AG08396 (cell line): ENCODE results near the gene CIBAR2.

Source experiments
- DNase-seq: peaks from one replicate; pipeline ENCODE4 v3.0.0; 2012; ENCODE audit warnings: low spot score, mixed read lengths

Gene CIBAR2

DNA sequence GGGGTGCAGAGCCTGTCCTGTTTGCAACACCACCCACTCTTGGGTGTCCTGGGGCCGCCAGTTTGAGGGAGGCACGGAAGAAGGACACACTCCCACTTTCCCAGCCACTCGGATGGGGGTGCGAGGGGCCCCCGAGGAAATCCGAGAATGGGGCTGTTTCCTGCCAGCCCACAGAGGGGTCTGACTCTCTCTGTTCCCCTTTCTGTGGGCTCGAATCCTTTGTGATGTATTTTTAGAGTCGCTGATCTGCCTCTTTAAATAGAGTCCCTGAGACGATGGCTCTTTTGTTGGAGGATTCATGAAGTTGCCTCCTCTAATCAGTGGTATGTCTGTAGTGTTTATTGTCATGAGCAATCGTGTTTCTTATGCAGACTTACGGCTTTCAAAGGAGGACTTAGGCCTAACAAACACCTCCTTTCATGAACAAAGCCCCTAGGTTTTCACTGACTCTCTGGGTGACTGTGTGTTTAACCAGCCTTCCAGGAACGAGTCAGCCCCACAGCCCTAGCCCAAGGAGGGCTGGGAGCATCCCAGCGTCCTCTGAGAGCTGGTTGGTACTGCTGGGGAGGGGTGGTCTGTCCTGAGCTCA lies 29.1 kb downstream of the CIBAR2 start:
- no peak for DNase-seq

DNA sequence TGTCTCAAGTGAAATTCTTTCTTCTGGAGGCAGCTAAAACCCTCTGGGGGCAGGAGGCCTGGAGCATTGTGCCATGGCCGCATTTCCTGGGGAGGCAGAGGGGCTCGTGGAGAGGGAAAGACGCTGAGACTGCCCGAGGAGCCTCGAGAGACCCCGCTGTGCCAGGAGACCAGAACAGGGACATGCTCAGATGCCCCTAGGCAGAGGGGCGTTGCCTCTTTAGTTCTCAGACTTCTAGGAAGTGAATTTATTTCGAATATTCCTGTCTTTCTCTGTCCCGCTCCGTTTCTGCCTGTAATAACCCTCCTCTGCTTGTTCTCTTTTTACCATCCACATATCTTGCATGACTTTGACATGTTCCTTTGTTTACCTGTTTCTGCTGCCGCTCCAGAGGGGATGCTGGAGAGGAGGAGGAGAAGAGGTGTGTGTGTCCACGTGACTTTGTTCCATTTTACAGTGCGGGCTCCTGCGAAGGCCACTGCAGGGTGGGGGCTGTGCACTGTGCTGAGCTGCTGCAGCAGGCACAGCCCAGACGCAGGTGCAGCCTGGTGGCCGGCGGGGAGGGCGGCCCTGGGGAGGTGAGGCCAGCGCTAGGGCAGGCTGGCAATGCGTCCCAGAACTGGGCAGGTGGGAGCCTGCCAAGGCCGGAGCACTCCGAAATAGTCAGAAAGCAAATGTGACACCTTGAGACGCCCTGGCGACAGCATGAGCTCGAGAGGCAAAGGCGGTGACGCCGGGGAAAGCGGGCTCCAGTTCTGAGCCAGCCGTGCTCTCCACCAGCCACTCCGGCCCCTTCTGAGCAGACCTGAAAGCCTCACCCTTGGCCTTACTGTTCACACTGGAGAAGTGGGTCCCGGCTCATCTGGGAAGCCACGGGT lies 29.9 kb downstream of the CIBAR2 start:
- no peak for DNase-seq

DNA sequence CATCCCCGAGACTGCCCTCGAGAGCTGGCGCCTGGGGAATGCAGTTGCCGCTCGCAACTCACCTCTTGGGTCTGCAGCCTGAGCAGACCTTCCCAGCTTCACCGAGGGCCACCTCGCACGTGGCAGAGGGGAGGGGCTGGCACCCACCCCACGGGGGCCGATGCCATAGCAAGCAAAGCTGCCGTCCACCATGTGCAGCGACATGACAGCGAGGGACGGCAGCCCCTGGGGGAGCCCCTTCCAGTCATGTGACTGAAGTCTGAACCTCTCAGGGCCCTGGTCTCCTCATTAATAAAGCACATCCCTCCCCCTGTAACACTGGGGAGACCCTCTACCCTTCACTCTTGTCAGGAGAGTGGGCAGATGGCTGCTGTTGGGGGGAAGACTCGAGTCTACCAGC lies 30.5 kb downstream of the CIBAR2 start:
- DNase-seq: no peak

DNA sequence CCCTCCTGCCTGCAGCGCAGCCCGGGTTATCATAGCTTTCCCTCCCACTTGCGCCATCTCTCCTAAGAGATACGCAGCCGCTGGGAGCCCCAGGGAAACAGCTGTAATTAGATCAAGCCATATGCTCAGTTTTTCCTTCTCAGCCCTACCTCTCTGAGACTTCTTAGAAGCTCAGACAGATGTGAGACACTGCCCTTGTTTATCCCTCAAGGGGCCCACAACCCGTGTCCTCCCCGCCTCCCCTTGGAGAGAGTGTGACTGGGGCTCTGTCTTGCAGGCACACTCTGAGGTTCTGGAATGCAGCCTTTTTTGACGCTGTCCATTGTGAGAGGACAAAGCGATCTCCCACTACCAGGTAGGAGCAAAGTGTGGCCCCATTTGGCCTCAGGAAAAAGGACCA lies 31.2 kb downstream of the CIBAR2 start:
- no peak for DNase-seq

DNA sequence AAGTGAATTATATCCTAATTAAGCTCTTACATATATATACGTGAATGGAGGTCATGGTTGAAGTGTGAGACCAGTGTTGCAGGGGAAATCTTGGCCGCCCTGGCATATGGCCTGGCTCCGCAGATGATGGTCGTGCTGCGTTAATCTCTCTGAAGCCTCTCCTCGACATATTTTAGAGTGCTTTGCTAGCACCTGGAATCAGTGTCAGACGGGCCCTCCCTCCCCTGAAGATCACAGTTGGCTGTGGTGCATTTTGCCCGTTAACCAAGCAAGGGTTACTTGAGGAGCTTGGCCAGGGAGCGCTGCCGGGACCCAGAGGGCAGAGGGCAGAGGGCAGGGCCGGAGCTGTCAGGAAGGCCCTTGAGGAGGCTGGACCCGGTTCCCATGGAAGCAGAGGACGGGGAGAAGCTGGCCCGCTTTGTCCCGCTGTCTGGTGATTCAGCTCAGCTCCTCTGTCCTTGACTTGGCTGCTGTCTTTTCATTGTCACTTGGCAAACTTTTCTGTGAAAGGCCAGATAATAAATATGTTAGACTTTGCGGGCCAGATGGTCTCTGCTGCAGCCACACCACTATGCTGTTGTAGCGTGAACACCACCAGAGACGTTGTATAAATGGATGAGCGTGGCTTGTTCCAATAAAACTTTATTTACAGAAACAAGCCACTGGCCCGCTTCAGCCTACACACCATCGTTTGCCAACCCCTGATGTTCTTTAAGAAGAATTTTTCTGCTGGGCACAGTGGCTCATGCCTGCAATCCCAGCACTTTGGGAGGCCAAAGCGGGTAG lies 32.3 kb downstream of the CIBAR2 start:
- DNase-seq: no peak

DNA sequence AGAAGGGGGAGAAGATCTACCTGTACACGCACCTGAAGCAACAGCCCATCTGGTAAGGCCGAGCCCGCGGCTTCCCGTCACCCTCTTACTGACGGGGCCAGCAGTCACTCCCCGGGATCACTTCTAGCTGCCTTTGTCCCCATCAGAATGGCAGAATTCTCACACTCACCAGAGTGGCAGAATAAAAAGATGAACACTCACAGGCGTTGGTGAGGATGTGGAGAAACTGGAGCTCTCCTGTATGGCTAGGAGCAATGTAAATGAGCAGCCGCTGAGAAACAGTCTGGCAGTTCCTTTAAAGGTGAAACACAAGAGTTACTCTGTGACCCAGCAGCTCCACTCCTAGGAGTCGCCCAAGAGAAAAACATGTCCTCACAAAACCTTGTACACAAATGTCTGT lies 33.3 kb downstream of the CIBAR2 start:
- DNase-seq: no peak

DNA sequence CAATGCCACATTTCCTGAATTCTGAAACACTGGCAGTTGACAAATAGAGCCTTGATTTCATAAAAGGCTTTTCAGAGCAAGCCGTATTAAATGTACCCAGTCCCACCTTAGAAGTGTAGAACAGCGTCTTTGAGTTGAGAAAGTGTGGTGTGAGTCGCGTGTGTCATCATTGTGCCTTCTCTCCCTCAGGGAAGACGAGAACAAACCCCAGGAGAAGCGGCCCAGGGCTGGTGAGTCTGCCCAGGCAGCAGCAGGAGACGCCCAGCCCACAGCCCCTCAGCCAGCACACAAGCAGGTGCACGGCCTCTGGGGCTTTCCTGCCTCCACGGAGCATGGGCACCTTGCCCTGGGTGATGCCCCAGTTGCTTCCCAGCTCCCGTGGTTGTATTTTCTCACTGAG lies 34.0 kb downstream of the CIBAR2 start:
- DNase-seq: no peak

DNA sequence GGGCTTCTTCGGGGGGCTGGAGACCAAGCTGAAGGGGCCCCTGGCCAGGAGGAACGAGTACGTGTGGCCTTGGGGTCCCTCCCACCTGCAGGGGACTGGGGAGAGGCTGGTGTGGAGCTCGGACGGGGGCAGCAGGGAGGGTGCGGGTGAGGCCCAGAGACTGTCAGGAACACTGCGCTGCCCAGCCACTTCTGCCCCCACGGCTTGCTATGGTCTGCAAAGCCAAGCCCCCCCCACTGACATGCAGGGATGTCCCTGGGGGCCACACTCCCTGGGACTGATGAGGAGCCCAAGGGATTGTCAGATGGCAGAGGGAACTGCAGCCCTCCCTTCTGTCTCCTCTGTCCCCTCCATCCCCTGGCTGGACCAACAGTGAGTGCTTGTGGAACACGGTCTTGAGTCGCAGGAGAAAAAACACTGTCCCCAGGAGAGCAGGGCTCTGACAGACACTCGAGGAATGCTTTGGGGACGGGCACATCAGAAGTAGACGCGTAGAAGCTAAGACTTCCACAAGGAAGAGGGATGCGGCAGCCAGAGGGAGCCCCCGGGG lies 34.6 kb downstream of the CIBAR2 start:
- no peak for DNase-seq

DNA sequence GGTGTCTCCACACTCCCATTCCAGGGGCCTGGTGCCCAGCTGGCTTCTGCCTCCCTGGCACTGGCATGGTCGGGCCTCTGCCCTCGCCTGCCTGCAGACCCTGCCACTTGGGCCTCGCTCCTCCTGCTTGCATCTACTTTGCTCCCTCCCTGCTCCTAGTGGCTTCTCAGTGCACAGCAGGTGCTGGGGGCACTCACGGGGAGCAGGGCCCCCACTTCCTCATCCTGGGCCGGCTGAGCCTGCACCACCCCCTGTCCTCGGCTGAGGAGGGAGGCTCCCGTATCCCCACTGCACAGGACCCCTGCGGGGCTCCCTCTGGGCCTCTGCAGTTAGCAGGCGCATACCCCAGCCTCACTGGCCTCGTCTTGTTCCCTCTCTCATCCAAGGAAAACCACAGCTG lies 35.2 kb downstream of the CIBAR2 start:
- DNase-seq: no peak

DNA sequence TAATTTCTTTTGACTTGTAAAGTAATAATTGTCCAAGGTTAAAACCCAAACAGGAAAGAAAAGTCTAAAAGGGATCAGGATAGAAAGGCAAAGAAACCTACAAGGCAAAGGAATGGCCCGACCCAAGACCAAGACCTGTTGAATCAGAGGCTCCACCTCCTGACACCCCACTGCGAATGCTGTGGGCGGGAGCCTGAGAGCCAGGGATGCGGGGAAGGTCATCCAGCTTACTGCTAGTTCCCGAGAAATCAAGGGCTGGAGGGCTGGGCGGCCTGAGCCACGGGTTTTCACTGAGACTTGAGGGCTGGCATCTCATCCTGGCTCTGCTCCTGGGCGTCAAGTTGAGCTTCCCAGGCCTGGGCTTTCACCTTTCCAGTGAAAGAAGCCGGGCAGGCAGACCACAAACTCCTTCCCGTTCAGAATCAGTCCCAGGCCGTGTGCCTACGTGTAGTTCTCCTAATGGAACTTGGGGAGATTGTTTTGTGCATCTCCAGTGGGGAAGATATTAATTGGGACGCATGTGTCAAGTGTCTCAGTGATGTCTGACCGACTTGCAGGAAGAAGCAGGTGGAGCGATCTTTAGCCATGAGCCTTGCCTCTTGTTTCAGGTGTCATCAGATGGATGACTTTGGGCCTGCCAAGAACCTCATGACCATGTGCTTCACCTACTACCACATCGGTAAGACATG lies 36.9 kb downstream of the CIBAR2 start:
- no peak for DNase-seq

DNA sequence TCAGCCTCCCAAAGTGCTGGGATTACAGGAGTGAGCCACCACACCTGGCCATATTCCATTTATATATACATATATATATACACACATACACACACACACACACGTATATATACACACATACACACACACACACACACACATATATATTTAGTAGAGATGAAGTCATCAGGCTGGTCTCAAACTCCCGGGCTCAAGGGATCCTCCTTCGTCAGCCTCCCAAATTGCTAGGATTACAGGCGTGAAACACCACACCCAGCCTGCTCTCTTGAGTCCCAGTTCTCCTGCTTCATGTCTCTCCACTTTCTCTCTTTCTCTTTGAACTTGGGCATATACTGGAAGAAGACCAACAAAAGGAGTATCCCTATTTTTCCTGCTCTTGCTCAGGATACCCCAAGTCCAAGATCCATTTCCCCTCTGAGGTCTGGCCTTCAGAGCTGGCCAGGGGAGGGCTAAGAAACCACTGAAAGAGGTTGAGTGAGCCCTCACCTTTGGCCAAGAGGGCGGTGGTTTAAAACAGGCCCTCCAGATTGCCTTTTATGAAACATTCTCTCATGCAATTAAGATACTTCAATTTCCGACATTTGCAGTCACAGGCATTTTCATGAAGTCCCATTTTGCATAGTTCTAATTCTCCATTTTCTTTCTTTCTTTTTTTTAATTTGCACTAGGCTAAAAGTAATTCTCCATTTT lies 37.9 kb downstream of the CIBAR2 start:
- no peak for DNase-seq

DNA sequence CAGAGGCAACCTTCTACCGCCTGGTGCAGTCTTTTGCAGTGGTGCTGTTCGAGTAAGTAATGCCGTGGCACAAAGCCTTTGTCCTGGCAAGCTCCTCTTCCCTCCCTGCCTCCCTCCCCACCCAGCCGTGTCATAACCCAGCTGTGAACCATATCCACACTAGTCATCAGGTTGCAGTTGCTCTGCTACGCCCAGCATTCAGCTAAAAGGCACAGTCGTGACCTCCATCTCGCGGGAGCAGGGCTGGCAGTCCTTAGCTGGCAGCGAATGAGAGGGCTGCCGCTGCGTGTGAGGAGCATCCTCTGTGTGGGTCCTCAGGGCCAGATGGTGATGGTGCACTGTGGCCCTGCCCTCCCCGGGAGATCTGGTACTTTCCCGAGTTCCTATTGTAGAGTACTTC lies 39.3 kb downstream of the CIBAR2 start:
- DNase-seq: peak; percentile 83

DNA sequence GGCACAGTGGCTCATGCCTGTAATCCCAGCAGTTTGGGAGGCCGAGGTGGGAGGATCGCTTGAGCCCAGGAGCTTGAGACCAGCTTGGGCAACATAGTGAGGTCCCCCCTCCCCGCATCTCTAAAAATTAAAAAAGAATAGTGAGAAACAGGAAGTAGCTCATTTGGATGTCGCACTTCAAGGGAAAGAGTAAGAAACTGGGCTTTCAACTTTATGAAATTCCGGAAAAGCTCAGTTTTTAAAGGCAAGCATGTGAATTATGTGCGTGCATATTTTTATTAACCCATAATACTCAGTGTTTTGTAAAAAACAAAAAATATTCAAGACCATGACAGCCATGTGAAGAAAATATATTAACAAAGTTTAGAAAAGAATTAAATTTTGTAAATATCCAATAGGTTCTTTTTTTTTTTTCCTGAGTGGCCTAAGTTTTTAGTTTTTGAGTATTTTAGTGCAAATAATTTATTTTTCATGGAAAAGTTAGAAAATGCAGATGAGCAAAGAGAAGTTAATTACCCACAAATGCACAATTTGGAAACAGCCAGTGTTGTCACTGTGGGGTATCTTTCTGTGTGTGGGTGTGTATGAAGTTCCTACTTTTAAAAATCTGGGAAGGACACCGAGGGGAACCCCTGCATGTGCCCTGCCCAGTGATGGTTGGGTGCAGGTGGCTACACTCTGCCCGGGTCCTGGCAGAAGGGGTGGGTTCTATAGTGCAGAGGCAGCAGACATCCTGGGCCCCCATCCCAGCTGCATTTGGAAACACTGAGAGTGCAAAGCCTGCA lies 40.0 kb downstream of the CIBAR2 start:
- DNase-seq: no peak

DNA sequence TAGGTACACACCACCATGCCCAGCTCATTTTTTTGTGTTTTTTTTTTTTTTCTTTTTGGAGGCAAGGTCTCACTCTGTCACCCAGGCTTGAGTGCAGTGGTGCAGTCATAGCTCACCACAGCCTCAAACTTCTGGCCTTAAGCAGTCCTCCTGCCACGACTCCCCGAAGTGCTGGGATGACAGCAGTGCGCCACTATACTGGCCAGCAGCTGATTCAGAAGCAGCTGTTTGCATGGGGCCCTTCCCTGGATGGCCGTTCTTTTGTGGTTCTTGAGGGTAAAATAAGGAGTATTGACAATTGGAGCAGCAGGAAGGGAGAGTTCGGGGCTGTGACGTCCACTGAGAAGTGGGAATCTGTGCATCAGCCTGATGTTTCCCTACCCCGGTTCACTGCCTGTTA lies 43.1 kb downstream of the CIBAR2 start:
- DNase-seq: no peak

DNA sequence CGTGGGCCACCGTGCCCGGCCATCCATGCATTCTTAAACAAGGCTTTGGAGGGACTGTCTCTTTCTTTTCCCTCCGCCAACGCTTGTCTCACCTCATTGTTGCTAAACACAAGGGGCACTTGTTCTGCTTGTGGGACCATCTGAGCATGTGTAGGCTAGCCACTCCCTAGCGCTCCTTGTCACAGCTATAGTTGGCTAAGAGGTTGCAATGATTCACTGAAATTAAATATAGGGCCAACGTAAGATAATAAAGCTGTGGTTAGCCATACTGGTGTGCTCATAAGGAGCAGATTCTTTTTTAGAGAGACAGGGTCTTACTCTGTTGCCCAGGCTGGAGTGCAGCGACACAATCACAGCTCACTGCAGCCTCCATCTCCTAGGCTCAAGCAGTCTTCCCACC lies 43.5 kb downstream of the CIBAR2 start:
- no peak for DNase-seq

DNA sequence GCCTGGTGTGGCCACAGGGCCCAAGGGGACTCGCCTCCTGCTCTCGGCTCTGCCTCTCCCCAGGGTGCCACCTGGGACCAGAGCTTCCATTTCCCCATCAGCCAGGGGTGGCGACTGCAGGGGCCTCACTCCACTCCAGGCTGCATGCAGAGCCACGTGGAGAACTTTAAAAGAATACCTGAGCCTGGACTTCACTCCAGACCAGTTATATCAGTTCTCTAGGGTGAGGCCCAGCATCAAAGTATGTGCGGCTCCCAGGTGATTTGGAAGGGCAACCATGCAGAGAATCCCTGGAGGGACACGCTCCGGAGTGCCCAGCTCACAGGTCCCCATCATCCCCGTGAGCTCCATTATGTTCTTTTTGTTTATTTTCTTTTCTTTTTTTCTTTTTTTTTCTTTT lies 44.8 kb downstream of the CIBAR2 start:
- no peak for DNase-seq

DNA sequence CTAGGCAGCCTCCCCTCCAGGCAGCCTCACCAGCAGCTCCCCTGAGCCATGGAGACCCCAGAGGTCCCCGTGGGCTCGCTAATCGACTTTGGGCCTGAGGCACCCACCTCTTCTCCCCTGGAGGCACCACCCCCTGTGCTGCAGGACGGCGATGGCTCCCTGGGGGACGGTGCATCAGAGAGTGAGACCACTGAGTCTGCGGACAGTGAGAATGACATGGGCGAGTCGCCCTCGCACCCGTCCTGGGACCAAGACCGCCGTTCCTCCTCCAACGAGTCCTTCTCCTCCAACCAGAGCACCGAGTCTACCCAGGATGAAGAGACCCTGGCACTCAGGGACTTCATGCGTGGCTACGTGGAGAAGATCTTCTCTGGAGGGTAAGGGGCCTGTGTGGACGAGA lies 45.2 kb downstream of the CIBAR2 start:
- DNase-seq: no peak

DNA sequence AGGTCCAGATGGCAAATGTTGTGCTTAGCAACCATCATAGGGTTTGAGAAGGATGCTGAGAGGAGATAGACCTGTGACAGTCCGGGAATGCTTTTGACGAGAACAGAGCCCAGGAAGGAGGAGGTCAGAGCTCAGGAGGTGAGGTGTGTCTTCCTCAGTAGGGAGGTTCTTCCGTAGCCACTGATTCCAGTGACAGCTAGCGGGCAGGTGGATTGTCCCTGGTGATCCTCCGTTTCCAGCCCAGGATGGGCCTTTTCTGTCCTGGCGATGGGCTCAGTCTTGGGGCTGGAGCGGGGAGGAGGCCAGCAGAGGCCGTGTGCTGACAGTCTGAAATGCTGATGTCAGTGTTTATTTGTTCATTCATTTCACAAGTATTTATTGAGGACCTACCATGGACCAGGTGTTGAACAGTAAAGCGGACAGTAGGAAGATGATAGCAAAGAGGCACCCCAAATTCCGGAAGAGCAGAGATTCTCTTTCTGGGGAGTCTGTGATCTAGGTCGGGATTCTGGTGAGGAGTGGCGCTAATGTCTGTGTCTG lies 45.9 kb downstream of the CIBAR2 start:
- no peak for DNase-seq

DNA sequence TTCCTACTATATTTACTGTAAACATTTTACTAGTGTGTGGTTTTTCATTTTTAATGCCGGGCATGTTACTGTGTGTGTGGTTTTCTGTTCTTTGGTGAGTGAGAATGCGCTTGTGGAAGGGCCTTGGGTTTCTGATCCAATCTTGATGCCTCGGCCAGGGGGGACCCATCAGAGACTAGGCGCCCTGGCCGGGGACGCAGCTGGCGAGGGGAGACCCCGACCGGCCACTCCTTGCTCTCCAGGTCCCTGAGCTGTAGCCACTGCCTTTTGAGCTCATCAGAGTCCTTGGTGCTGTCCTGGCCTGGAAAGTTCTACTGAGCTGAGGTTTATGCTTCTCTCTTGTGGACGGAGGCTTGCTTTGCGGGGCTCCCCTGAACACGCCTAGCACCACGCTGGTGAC lies 47.2 kb downstream of the CIBAR2 start:
- no peak for DNase-seq

DNA sequence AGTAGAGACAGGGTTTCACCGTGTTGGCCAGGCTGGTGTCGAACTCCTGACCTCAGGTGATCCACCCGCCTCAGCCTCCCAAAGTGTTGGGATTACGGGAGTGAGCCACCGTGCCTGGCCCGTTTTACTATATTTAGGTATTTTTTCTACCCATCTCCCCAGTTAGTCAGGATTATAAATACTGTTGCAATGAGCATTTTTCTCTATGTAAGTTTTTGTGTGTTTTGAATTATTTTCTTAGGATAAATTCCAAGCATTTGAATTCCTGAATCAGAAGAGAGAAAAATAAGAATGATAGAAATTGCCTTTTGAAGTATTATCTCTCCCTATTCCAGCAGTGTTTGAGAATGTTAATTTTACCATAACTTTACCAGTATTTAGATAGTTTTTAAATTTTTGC lies 48.1 kb downstream of the CIBAR2 start:
- no peak for DNase-seq

DNA sequence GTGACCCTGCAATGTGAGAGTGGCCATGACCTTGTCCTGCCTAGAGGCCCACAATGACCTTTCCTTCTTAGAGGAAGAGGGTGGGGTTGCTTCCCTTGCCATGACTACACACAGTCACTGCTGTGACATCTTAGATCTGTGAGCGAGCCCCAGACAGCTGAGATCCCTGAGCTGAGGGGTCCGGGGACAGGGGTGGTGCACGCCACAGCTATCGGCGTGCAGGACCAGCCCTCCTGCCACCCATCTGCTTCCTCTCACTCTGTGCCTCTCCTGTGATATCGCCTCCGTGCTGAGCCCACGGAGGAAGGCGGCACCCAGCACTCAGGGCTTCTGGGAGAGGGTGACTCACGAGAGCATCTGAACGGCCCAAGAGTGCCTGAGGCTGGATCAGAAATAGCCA lies 49.4 kb downstream of the CIBAR2 start:
- no peak for DNase-seq
